Measurements from ENCODE around the gene CDKN2B-AS1. TPM values are rescaled to one million over a fixed set of nuclear protein-coding genes. Genes with fewer than 3 reads are reported as not detected.
A peak's percentile ranks its signal among the peaks of the same experiment; 100 is the strongest.

CDKN2B-AS1 gene
- polyA plus RNA-seq, 1 donor (not counting 4 experiments of a cell fraction or from before 2014, with no cell fraction given) = 1.1 TPM

DNA sequence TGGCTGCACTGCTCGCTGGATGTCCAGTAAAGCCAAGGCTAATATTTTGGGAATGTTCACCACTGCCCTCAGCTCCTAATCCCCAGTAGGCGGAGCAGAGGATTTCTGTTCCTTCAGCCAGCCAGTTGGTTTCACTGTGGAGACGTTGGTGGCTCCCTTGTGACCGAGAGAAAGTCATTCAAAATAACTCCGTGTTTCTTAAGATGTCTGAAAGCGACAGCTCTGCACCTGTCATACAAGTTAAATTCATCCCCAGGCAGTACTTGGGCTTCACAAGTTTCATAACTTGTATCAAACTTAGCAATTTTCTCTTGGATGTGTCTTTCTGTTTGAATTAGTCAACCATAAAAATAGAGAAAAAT, 14.9 kb downstream of the CDKN2B-AS1 start:
- H3K36me3 ChIP-seq (ENCODE audit: control insufficient read depth in 2 of 2, extremely low read depth in 1 of 2, insufficient read depth in 2 of 2, low read length in 2 of 2) = peaks cover 0 to 2% of the 10 kb centered on the region in 2 experiments
- TF ChIP-seq, protein P1, sequence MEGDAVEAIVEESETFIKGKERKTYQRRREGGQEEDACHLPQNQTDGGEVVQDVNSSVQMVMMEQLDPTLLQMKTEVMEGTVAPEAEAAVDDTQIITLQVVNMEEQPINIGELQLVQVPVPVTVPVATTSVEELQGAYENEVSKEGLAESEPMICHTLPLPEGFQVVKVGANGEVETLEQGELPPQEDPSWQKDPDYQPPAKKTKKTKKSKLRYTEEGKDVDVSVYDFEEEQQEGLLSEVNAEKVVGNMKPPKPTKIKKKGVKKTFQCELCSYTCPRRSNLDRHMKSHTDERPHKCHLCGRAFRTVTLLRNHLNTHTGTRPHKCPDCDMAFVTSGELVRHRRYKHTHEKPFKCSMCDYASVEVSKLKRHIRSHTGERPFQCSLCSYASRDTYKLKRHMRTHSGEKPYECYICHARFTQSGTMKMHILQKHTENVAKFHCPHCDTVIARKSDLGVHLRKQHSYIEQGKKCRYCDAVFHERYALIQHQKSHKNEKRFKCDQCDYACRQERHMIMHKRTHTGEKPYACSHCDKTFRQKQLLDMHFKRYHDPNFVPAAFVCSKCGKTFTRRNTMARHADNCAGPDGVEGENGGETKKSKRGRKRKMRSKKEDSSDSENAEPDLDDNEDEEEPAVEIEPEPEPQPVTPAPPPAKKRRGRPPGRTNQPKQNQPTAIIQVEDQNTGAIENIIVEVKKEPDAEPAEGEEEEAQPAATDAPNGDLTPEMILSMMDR (optimal IDR thresholded peaks at IDR 0.05 in 1 of 3, IDR thresholded peaks at IDR 0.05 in 1 of 3, conservative IDR thresholded peaks at IDR 0.05 in 1 of 3; ENCODE audit: extremely low read depth in 1 of 3, insufficient read depth in 2 of 3, low read length in 3 of 3) = peak in 2 of 3 experiments; percentile 3 to 6
- TF ChIP-seq EZH2 (IDR thresholded peaks at IDR 0.05; ENCODE audit: low read length) = no peak
- no peaks in the 10 kb centered on the region for H3K27me3 ChIP-seq (ENCODE audit: control insufficient read depth, extremely low read depth, insufficient read depth, low read length)
- FAIRE-seq (no peak), DNase-seq (ENCODE audit: low read depth, low spot score) (no peak)
- peaks cover 13% of the 10 kb centered on the region for H3K4me1 ChIP-seq (ENCODE audit: control insufficient read depth, extremely low read depth, insufficient read depth, low read length)
- H3K27ac ChIP-seq (ENCODE audit: control insufficient read depth, insufficient read depth, low read length) = peak overlapping the region; percentile 3
- H3K9me3 ChIP-seq (ENCODE audit: control insufficient read depth, low read depth, low read length) = no peaks in the 10 kb centered on the region
- H3K4me2 ChIP-seq (ENCODE audit: control insufficient read depth, extremely low read depth, insufficient read depth, low read depth, low read length) = peak overlapping the region; percentile 68
- H3K79me2 ChIP-seq (ENCODE audit: control insufficient read depth, insufficient read depth, low read length) = peaks cover 24% of the 10 kb centered on the region
- H2AFZ ChIP-seq (ENCODE audit: control insufficient read depth, low read length) = peak overlapping the region; percentile 14
- H3K9ac ChIP-seq (ENCODE audit: control insufficient read depth, extremely low read depth, insufficient read depth, low read length) = peak overlapping the region; percentile 93
- H4K20me1 ChIP-seq (ENCODE audit: control insufficient read depth, extremely low read depth, insufficient read depth, low read length) = no peaks in the 10 kb centered on the region
- H3K4me3 ChIP-seq (ENCODE audit: control insufficient read depth in 2 of 3, extremely low read depth in 1 of 3, insufficient read depth in 2 of 3, low read depth in 1 of 3, low read length in 3 of 3) = peak overlapping the region; percentile 1 to 84 (median 43)
- no peaks in the 10 kb centered on the region for H3K9me1 ChIP-seq (ENCODE audit: control insufficient read depth, extremely low read depth, insufficient read depth, low read length)
- dilution Hi-C loops (cut with MboI; ENCODE audit: extremely low pct_ligation_motif_present, low sequenced_read_pairs) = no loop called here

DNA sequence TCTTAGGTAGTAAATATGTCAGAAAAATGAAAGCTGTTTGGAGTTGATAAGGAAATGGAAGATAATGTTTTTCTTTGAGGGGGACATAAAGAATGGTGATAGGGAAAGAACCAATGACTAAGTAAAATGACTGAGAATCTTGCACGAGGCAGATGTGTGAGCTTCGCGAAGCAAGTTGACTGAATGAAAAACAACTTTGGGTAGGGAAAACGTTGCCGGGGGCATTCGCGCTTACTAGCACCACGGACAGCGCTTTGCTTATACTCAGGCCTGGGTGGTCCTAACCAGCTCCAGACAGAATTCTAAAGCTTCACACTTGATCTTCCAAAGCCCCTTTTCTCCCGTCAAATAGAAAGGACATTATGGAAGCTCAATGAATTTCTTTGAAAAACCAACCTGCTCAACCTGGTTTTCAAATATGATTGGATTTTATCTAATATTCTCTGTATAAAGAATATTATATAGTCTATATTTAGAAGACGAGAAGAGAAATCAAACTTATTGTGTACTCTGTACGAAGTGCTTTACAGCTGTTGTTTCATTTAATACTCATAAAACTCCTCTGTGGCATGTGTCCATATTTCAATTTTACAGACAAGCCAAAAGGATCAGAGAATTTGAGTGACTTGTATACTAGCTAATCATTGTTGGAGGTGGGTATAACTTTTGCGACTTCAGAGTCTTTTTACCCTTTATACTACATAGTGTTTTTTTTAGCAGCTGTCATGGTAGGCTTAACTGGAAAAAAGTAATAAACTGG, 16.5 kb downstream of the CDKN2B-AS1 start:
- no peaks in the 10 kb centered on the region for H4K20me1 ChIP-seq (ENCODE audit: control insufficient read depth, extremely low read depth, insufficient read depth, low read length)
- H3K36me3 ChIP-seq (ENCODE audit: control insufficient read depth in 2 of 2, extremely low read depth in 1 of 2, insufficient read depth in 2 of 2, low read length in 2 of 2) = no peaks in the 10 kb centered on the region
- H3K9ac ChIP-seq (ENCODE audit: control insufficient read depth, extremely low read depth, insufficient read depth, low read length) = no peak overlapping the region
- DNase-seq (ENCODE audit: low read depth, low spot score) (no peak), FAIRE-seq (no peak)
- no peak overlapping the region for H3K4me3 ChIP-seq (ENCODE audit: control insufficient read depth in 2 of 3, extremely low read depth in 1 of 3, insufficient read depth in 2 of 3, low read depth in 1 of 3, low read length in 3 of 3)
- no peaks in the 10 kb centered on the region for H3K27me3 ChIP-seq (ENCODE audit: control insufficient read depth, extremely low read depth, insufficient read depth, low read length)
- H2AFZ ChIP-seq (ENCODE audit: control insufficient read depth, low read length) = no peak overlapping the region
- H3K27ac ChIP-seq (ENCODE audit: control insufficient read depth, insufficient read depth, low read length) = no peak overlapping the region
- TF ChIP-seq EZH2 (IDR thresholded peaks at IDR 0.05; ENCODE audit: low read length) = no peak
- TF ChIP-seq, protein P1 (optimal IDR thresholded peaks at IDR 0.05 in 1 of 3, IDR thresholded peaks at IDR 0.05 in 1 of 3, conservative IDR thresholded peaks at IDR 0.05 in 1 of 3; ENCODE audit: extremely low read depth in 1 of 3, insufficient read depth in 2 of 3, low read length in 3 of 3) = no peak
- peaks cover 7% of the 10 kb centered on the region for H3K4me1 ChIP-seq (ENCODE audit: control insufficient read depth, extremely low read depth, insufficient read depth, low read length)
- H3K79me2 ChIP-seq (ENCODE audit: control insufficient read depth, insufficient read depth, low read length) = peaks cover 15% of the 10 kb centered on the region
- no peak overlapping the region for H3K4me2 ChIP-seq (ENCODE audit: control insufficient read depth, extremely low read depth, insufficient read depth, low read depth, low read length)
- H3K9me3 ChIP-seq (ENCODE audit: control insufficient read depth, low read depth, low read length) = no peaks in the 10 kb centered on the region
- dilution Hi-C loops (cut with MboI; ENCODE audit: extremely low pct_ligation_motif_present, low sequenced_read_pairs) = no loop called here
- H3K9me1 ChIP-seq (ENCODE audit: control insufficient read depth, extremely low read depth, insufficient read depth, low read length) = no peaks in the 10 kb centered on the region

All from keratinocyte (primary cell).